LNCAP (cell line): ENCODE results near the gene DRAP1.

Source experiments
- CTCF ChIP-seq: fragments of 450-650 bp; IDR thresholded peaks from 2 replicates; pipeline ENCODE4 v1.5.1; 2017; ENCODE audit warnings: mild to moderate bottlenecking

Gene DRAP1

DNA sequence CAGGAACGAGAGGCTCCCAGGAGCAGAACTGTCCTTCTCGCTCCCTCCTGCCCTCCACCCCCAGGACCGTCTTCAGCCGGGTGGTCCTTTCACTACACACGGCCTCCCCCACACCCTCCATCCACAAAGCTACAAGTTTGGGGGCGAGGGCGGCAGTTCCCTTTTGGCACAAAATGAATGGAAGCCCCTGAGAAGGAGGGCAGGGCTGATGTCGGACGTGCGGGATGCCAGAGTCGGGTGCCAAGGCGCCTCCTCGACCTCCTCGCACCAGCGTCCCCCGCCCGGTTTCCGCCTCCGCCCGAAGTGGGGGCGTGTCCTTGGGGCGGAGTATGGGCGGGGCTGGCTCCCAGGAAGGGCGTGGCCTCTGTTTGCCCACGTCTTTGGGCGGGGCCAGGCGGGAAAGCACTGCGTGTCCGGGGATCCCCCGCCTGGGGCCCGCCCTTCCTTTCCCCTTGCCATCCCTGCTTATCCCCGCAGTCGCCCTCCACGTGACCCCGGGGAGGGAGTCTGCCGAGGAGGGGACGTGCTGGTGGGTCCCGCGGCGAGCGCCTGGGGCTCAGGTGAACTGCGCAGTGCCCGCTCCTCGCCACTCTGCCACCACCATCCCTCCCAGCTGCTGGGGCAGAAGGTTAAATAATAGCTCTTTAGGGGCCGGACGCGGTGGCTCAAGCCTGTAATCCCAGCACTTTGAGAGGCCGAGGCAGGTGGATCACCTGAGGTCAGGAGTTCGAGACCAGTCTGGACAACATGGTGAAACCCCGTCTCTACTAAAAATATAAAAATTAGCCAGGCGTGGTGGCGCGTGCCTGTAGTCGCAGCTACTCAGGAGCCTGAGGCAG lies 45.7 kb upstream of the DRAP1 start:
- no peak for TF ChIP-seq CTCF

DNA sequence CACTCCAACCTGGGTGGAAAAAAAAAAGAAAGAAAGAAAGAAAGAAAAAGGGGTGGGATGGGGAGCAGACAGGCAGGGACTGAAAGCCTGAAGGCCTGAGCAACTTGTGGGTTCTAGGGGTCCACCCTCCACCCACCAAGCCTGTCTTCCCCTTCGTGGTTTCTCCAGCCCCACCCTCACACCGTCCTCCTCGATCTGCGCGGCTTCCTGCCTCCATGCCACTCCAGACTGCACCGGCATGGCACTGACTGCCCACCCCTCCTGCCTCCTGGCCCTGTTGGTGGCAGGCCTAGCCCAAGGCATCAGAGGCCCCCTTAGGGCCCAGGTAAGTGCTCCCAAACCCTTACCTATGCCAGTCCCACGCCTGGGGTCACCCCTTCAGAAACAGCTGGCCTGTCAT lies 39.6 kb upstream of the DRAP1 start, which contains the start of gene CTSW:
Gene CTSW, plus strand, starts transcription at position 221 of the 400 bp plus-strand sequence. Its CDS starts 18 bp downstream, at position 239.
- TF ChIP-seq CTCF: no peak

DNA sequence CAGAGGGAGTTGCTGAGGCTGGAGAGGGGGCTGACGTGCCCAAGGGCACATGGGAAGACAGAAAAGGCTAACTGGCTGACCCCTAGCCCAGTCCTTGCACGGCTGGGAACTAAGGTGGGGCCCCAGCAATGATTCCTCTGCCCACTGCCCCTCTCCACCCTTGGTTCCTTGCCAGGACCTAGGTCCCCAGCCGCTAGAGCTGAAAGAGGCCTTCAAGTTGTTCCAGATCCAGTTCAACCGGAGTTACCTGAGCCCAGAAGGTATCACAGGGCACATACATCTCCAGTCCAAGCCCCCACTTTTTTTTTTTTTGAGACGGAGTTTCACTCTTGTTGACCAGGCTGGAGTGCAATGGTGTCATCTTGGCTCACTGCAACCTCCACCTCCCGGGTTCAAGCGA lies 39.2 kb upstream of the DRAP1 start:
- TF ChIP-seq CTCF: no peak

DNA sequence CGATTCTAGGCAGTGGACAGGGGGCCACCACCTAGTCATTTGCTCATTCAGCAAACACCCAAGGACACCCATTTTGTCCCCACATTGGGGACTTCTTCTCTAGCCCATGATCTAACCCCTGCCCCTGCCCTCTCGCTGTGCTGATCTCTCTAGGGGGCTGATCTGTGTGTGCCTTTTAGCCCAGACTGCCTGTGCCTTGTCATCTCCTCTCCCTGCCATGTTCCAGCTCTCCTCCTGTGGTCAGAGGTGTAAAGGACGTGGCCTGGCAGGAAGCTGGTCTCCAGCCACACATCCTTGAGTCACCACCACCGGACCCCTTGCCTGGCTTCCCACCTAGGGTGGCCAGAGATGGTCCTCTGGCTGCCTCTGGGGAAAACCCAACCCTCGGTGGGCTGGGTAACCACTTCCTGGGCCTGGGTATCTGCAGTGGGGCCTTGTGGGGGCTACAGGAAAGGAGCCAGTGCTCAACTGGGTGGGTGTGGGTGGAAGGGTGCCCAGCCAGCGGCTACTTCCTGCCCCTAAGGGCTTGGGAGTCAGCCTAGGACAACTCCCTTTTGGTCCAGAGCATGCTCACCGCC lies 38.3 kb upstream of the DRAP1 start:
- no peak for TF ChIP-seq CTCF

DNA sequence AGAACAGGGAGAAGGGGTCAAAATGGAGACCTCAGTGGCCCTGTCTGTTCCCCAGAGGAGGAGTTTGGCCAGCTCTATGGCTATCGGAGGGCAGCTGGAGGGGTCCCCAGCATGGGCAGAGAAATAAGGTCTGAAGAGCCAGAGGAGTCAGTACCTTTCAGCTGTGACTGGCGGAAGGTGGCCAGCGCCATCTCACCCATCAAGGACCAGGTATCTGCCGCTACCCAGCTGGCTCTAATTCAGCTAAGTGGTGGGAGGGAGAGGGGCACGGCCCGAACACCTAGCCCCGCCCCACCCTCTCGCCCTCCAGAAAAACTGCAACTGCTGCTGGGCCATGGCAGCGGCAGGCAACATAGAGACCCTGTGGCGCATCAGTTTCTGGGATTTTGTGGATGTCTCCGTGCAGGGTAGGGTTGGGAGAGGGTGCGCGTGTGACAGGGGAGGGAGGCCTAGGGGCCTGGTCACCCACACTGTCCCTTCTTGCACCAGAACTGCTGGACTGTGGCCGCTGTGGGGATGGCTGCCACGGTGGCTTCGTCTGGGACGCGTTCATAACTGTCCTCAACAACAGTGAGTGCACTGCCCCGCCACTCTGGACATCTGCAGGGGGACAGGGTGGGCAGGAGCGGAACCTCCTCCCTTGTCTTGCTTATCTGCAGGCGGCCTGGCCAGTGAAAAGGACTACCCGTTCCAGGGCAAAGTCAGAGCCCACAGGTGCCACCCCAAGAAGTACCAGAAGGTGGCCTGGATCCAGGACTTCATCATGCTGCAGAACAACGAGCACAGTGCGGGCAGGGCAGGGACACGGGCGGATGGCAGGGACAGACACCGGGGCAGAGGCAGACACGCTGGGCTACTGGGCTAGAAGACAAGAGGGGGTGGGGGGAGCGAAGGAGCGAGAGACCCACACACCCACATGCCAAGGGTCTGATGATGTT lies 36.8 kb upstream of the DRAP1 start:
- TF ChIP-seq CTCF: no peak

GRCh38 chr11:65883058-65883761 lies 36.0 kb upstream of the DRAP1 start:
- no peak for TF ChIP-seq CTCF
